SK-N-SH (cell line): ENCODE data around the gene RAB3GAP2. TPM values are rescaled to one million over a fixed set of nuclear protein-coding genes. Genes with fewer than 3 reads are reported as not detected.
"Not testable (repeated sequence)": the region's sequence is repeated elsewhere in the genome, so short reads cannot be mapped to it uniquely, and the experiment has no call there.

Experiments used
- CTCF ChIA-PET: fragments of 300-600, 350-600 bp; formaldehyde crosslinking; extraction: SDS; loops from one replicate; lab custom pipeline; 2021; lab: Yijun Ruan, JAX
- POLR2A ChIA-PET: fragments of 350-600 bp; sonication (Branson Sonifier 250); formaldehyde crosslinking; extraction: SDS; loops from one replicate; lab custom pipeline; 2020; ENCODE audit warnings: antibody characterized with exemption, inconsistent platforms; lab: Yijun Ruan, JAX
- DNase-seq: peaks from one replicate; pipeline ENCODE4 v3.0.0; 2012
- H2AFZ ChIP-seq: fragments of 200-600 bp; sonication (generic); 2 replicates; pipeline ENCODE4 v1.8.1; 2016; ENCODE audit warnings: antibody characterized with exemption, mild to moderate bottlenecking, low read depth
- H3F3A ChIP-seq: fragments of 200-600 bp; sonication (generic); replicated peaks from 2 replicates; pipeline ENCODE3; 2016; ENCODE audit warnings: antibody characterized with exemption, mild to moderate bottlenecking; ENCODE audit not compliant: insufficient read depth
- H3K27ac ChIP-seq, 2 experiments: fragments of 200-500 bp in 1 of 2; fragments of 200-600 bp in 1 of 2; sonication (Bioruptor generic) in 1 of 2; sonication (generic), shearing (Covaris generic) in 1 of 2; 2 replicates each; pipeline versions ENCODE4 v1.5.1 to v1.6.1; 2014 to 2016; ENCODE audit warnings: low read depth in 2 of 2, inconsistent platforms in 1 of 2, low read length in 1 of 2, mild to moderate bottlenecking in 1 of 2, mixed read lengths in 1 of 2
- H3K27me3 ChIP-seq: fragments of 200-600 bp; sonication (generic), shearing (Covaris generic); 2 replicates; pipeline ENCODE4 v1.6.1; 2016; ENCODE audit warnings: mixed run types; ENCODE audit not compliant: insufficient read depth
- H3K36me3 ChIP-seq, 2 experiments: fragments of 200-500 bp in 1 of 2; fragments of 200-600 bp in 1 of 2; sonication (Bioruptor generic) in 1 of 2; sonication (generic) in 1 of 2; replicated peaks in 1 of 2; 2 replicates each; pipeline versions ENCODE3 to v1.5.1; 2014 to 2016; ENCODE audit warnings: low read length in 1 of 2, mild to moderate bottlenecking in 1 of 2; ENCODE audit not compliant: insufficient read depth in 2 of 2, control insufficient read depth in 1 of 2
- H3K4me1 ChIP-seq, 2 experiments: fragments of 200-500 bp in 1 of 2; fragments of 200-600 bp in 1 of 2; sonication (Bioruptor generic) in 1 of 2; sonication (generic), shearing (Covaris generic) in 1 of 2; 2 replicates each; pipeline versions ENCODE4 v1.5.1 to v1.6.1; 2014 to 2016; ENCODE audit warnings: low read depth in 1 of 2, low read length in 1 of 2, mixed run types in 1 of 2; ENCODE audit not compliant: insufficient read depth in 2 of 2, control insufficient read depth in 1 of 2
- H3K4me2 ChIP-seq: fragments of 200-600 bp; sonication (generic), shearing (Covaris generic); 2 replicates; pipeline ENCODE4 v1.6.1; 2017; ENCODE audit warnings: mixed run types
- H3K4me3 ChIP-seq, 2 experiments: fragments of 200-500 bp in 1 of 2; fragments of 200-600 bp in 1 of 2; sonication (Bioruptor generic) in 1 of 2; sonication (generic), shearing (Covaris generic) in 1 of 2; 2 replicates each; pipeline versions ENCODE4 v1.5.1 to v1.8.1; 2014 to 2016; ENCODE audit warnings: low read depth in 2 of 2, inconsistent platforms in 1 of 2, low read length in 1 of 2, mild to moderate bottlenecking in 1 of 2, mixed read lengths in 1 of 2, moderate library complexity in 1 of 2
- H3K79me2 ChIP-seq: fragments of 200-600 bp; sonication (generic); 2 replicates; pipeline ENCODE4 v1.8.1; 2017; ENCODE audit warnings: mild to moderate bottlenecking; ENCODE audit not compliant: insufficient read depth
- H3K9ac ChIP-seq: fragments of 200-600 bp; sonication (generic); 2 replicates; pipeline ENCODE4 v1.6.1; 2017; ENCODE audit warnings: mixed run types
- H3K9me2 ChIP-seq: fragments of 200-600 bp; sonication (generic); 2 replicates; pipeline ENCODE4 v1.6.1; 2017; ENCODE audit warnings: mixed run types
- H3K9me3 ChIP-seq: fragments of 200-600 bp; sonication (generic); 2 replicates; pipeline ENCODE4 v1.6.1; 2017; ENCODE audit warnings: mixed run types, mild to moderate bottlenecking, moderate library complexity
- H4K20me1 ChIP-seq: fragments of 200-600 bp; sonication (generic); 2 replicates; pipeline ENCODE4 v1.6.1; 2017; ENCODE audit warnings: mild to moderate bottlenecking, mixed run types; ENCODE audit not compliant: insufficient read depth
- CHD2 ChIP-seq: fragments of 150-350 bp; IDR thresholded peaks from 2 replicates; pipeline ENCODE4 v1.6.1; 2018; ENCODE audit warnings: low read length; ENCODE audit not compliant: partially characterized antibody
- CTCF ChIP-seq: fragments of 200-600 bp; sonication (generic); IDR thresholded peaks from 2 replicates; pipeline ENCODE4 v1.6.1; 2017; ENCODE audit warnings: antibody characterized with exemption, mild to moderate bottlenecking, moderate library complexity
- ELF1 ChIP-seq: IDR thresholded peaks from 2 replicates; pipeline ENCODE4 v1.4.0; 2012
- EP300 ChIP-seq, 2 experiments: IDR thresholded peaks; 2 replicates each; pipeline versions ENCODE4 v1.4.0 to v1.6.1; 2012; ENCODE audit warnings: borderline replicate concordance in 1 of 2, low read depth in 1 of 2, low read length in 1 of 2
- EZH2phosphoT487 ChIP-seq: fragments of 200-600 bp; sonication (generic); IDR thresholded peaks from 2 replicates; pipeline ENCODE4 v1.6.1; 2017; ENCODE audit warnings: low read depth, mixed run types, mild to moderate bottlenecking, antibody characterized with exemption, moderate library complexity, borderline replicate concordance
- FOXJ3 ChIP-seq: sonication (generic); formaldehyde crosslinking; IDR thresholded peaks from 2 replicates; pipeline ENCODE4 v1.5.1; 2020; ENCODE audit warnings: mild to moderate bottlenecking, missing genetic modification reagents
- POLR2AphosphoS5 ChIP-seq: IDR thresholded peaks from 2 replicates; pipeline ENCODE4 v1.6.1; 2012; ENCODE audit warnings: low read depth, low read length
- REST ChIP-seq: IDR thresholded peaks from 2 replicates; pipeline ENCODE4 v1.6.1; 2012; ENCODE audit warnings: mild to moderate bottlenecking, low read depth, low read length, moderate library complexity
- RFX5 ChIP-seq: IDR thresholded peaks from 2 replicates; pipeline ENCODE4 v1.6.1; 2012; ENCODE audit warnings: mild to moderate bottlenecking, improper control_type of control experiment, low read length
- RXRA ChIP-seq: IDR thresholded peaks from 2 replicates; pipeline ENCODE4 v1.4.0; 2012; ENCODE audit warnings: low read depth, mild to moderate bottlenecking, borderline replicate concordance
- SIN3A ChIP-seq: IDR thresholded peaks from 2 replicates; pipeline ENCODE4 v1.6.1; 2012; ENCODE audit warnings: low read depth, mild to moderate bottlenecking, low read length, moderate library complexity, borderline replicate concordance
- SMC3 ChIP-seq: IDR thresholded peaks from 2 replicates; pipeline ENCODE4 v1.6.1; 2012; ENCODE audit warnings: low read depth, low read length, improper control_type of control experiment
- TAF1 ChIP-seq: IDR thresholded peaks from 2 replicates; pipeline ENCODE4 v1.6.1; 2012; ENCODE audit warnings: low read depth, mild to moderate bottlenecking, low read length, moderate library complexity, borderline replicate concordance
- TEAD4 ChIP-seq: IDR thresholded peaks from 2 replicates; pipeline ENCODE4 v1.4.0; 2012; ENCODE audit warnings: mild to moderate bottlenecking, borderline replicate concordance; ENCODE audit not compliant: insufficient read depth
- WGBS: methylation state at CpG from one replicate; pipeline ENCODE4 v1.1.6; 2017; ENCODE audit warnings: low lambda C conversion rate; 5-methylcytosine and 5-hydroxymethylcytosine counted together
- polyA plus RNA-seq, 3 experiments: library from polyadenylated mRNA; depleted of rRNA; stranded (reverse); fragments of >200 nt; gene quantifications; 2 replicates each; pipeline ENCODE4 v1.2.3, GENCODE V29; 2012

Gene RAB3GAP2
- polyA plus RNA-seq, 1 of the 3 experiments (the other 2 are of a cell fraction), result 9.3 TPM

DNA sequence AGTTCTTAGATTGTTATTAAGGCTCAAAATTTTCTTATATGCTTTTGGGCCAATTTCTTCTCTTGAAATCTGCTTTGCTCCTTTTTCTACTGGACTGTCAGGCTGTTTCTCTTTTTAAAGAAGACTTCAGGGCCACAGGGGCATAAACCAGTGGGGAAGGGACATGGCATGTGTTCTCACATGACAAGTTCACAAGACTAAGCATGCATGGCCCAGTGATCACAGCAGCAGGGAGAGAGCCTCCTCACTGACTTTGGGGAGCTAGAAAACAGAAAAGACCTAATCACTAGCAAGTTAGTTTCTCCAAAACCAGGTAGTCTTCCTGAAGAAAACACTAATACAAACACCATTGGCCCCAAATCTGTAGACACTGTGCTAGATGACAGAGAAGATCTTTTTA lies 64.8 kb downstream of the RAB3GAP2 start:
- no peak overlapping the region for H3K4me2 ChIP-seq
- TF ChIP-seq TEAD4, result no peak
- TF ChIP-seq SIN3A, result no peak
- TF ChIP-seq RXRA, result no peak
- no peak for TF ChIP-seq REST
- no peak for TF ChIP-seq CTCF
- no peak for TF ChIP-seq ELF1
- no peak for TF ChIP-seq CHD2
- TF ChIP-seq FOXJ3 (CRISPR knock-in tag), result no peak
- TF ChIP-seq POLR2AphosphoS5, result no peak
- no peak for TF ChIP-seq TAF1
- no peak for TF ChIP-seq SMC3
- TF ChIP-seq RFX5, result no peak
- no peak for TF ChIP-seq EP300 (IDR thresholded peaks at IDR 0.05; ENCODE audit: borderline replicate concordance in 1 of 2, low read depth in 1 of 2, low read length in 1 of 2)
- TF ChIP-seq EZH2phosphoT487, result no peak
- TF ChIP-seq, all 33 proteins: peak for 0
- no peaks in the 10 kb centered on the region for H3K27me3 ChIP-seq
- H2AFZ ChIP-seq, result no peak overlapping the region
- H4K20me1 ChIP-seq, result no peaks in the 10 kb centered on the region
- 0 out of 2 replicates have a peak, but pooled peaks cover under 1% of the 10 kb centered on the region for H3K79me2 ChIP-seq
- no peak overlapping the region for H3K9ac ChIP-seq
- ChIA-PET POLR2A (no interaction called here), CTCF (interaction anchor here (1.0 to 1.4 kb wide), 3 partner anchors 11 to 27 kb away, joined by 5 to 6 read pairs (median 5); no protein-coding TSS in a partner anchor)
- no peaks in the 10 kb centered on the region for H3K4me1 ChIP-seq
- H3K9me2 ChIP-seq, result no peaks in the 10 kb centered on the region
- no peak for DNase-seq
- H3K4me3 ChIP-seq, result no peak overlapping the region
- H3F3A ChIP-seq, result peaks cover 3% of the 10 kb centered on the region
- no peaks in the 10 kb centered on the region for H3K9me3 ChIP-seq
- H3K27ac ChIP-seq, result no peak overlapping the region
- H3K36me3 ChIP-seq, result peaks cover 59 to 79% of the 10 kb centered on the region in 2 experiments

- POLR2A ChIA-PET, H3K4me2 ChIP-seq, H3K4me1 ChIP-seq, H2AFZ ChIP-seq, DNase-seq, H4K20me1 ChIP-seq, H3K9me3 ChIP-seq, H3K4me3 ChIP-seq, H3F3A ChIP-seq, H3K9me2 ChIP-seq, H3K79me2 ChIP-seq, H3K27ac ChIP-seq, H3K27me3 ChIP-seq, H3K9ac ChIP-seq: not testable (repeated sequence)
- CTCF ChIA-PET, result interaction anchor here (0.8 kb wide), 1 partner anchor 15 kb away, joined by 4 read pairs; no protein-coding TSS in a partner anchor
- H3K36me3 ChIP-seq, result peaks cover 55 to 71% of the 10 kb centered on the region in 2 experiments
- 94% methylated on average over 2 of the region's 2 CpGs for WGBS
Observed at GRCh38 chr1:220204758-220205157, 67.5 kb downstream of the RAB3GAP2 start.
